Keratinocyte (primary cell): Measurements from ENCODE around the gene SNAI3. TPM values are rescaled to one million over a fixed set of nuclear protein-coding genes. Genes with fewer than 3 reads are reported as not detected.

Experiments used
- DNase-seq: peaks from one replicate; pipeline ENCODE4 v3.0.0-alpha.2; 2011; ENCODE audit warnings: low read depth, missing footprints, low spot score
- FAIRE-seq: peaks from 2 replicates; lab custom pipeline; 2011; peaks lifted over from hg19 to GRCh38; lab: Jason Lieb, UNC
- H2AFZ ChIP-seq: 2 replicates; pipeline ENCODE4 v1.6.0; 2012; ENCODE audit warnings: low read length, control low read depth, inconsistent platforms; ENCODE audit not compliant: control insufficient read depth
- H3K27ac ChIP-seq: 2 replicates; pipeline ENCODE4 v1.5.1; 2011; ENCODE audit warnings: low read length; ENCODE audit not compliant: control insufficient read depth, insufficient read depth
- H3K27me3 ChIP-seq: 3 replicates; pipeline ENCODE4 v1.6.0; 2011; ENCODE audit warnings: low read length; ENCODE audit not compliant: control insufficient read depth, insufficient read depth; ENCODE audit errors: extremely low read depth
- H3K36me3 ChIP-seq, 2 experiments: 2 replicates in 1 of 2; 3 replicates in 1 of 2; pipeline ENCODE4 v1.5.1; 2011; ENCODE audit warnings: low read length in 2 of 2, mild to moderate bottlenecking in 1 of 2; ENCODE audit not compliant: control insufficient read depth in 2 of 2, insufficient read depth in 2 of 2; ENCODE audit errors: extremely low read depth in 1 of 2
- H3K4me1 ChIP-seq: 3 replicates; pipeline ENCODE4 v1.5.1; 2011; ENCODE audit warnings: low read length; ENCODE audit not compliant: control insufficient read depth, insufficient read depth; ENCODE audit errors: extremely low read depth
- H3K4me2 ChIP-seq: 3 replicates; pipeline ENCODE4 v1.6.0; 2011; ENCODE audit warnings: low read depth, low read length; ENCODE audit not compliant: control insufficient read depth, insufficient read depth; ENCODE audit errors: extremely low read depth
- H3K4me3 ChIP-seq, 3 experiments: fragments of 200-600 bp in 1 of 3; sonication (generic) in 1 of 3; 2 replicates in 2 of 3; 3 replicates in 1 of 3; pipeline ENCODE4 v1.5.1; 2011 to 2016; ENCODE audit warnings: low read length in 3 of 3, mild to moderate bottlenecking in 3 of 3, control low read depth in 2 of 3, inconsistent platforms in 1 of 3, low read depth in 1 of 3, mixed read lengths in 1 of 3, mixed run types in 1 of 3, moderate library complexity in 1 of 3; ENCODE audit not compliant: control insufficient read depth in 2 of 3, insufficient read depth in 2 of 3; ENCODE audit errors: extremely low read depth in 1 of 3
- H3K79me2 ChIP-seq: 2 replicates; pipeline ENCODE4 v1.6.0; 2012; ENCODE audit warnings: low read length; ENCODE audit not compliant: control insufficient read depth, insufficient read depth
- H3K9ac ChIP-seq: 3 replicates; pipeline ENCODE4 v1.6.0; 2011; ENCODE audit warnings: low read length; ENCODE audit not compliant: control insufficient read depth, insufficient read depth; ENCODE audit errors: extremely low read depth
- H3K9me1 ChIP-seq: 3 replicates; pipeline ENCODE4 v1.6.0; 2011; ENCODE audit warnings: low read length; ENCODE audit not compliant: control insufficient read depth, insufficient read depth; ENCODE audit errors: extremely low read depth
- H3K9me3 ChIP-seq: 2 replicates; pipeline ENCODE4 v1.5.1; 2012; ENCODE audit warnings: low read depth, low read length; ENCODE audit not compliant: control insufficient read depth
- H4K20me1 ChIP-seq: 3 replicates; pipeline ENCODE4 v1.6.0; 2011; ENCODE audit warnings: low read length; ENCODE audit not compliant: control insufficient read depth, insufficient read depth; ENCODE audit errors: extremely low read depth
- CTCF ChIP-seq, 3 experiments: IDR thresholded peaks in 1 of 3; conservative IDR thresholded peaks in 1 of 3; optimal IDR thresholded peaks in 1 of 3; 2 replicates in 2 of 3; 3 replicates in 1 of 3; pipeline versions ENCODE3 to v1.5.1; 2011; ENCODE audit warnings: low read length in 3 of 3, mild to moderate bottlenecking in 3 of 3, moderate library complexity in 2 of 3, control low read depth in 1 of 3, inconsistent platforms in 1 of 3; ENCODE audit not compliant: insufficient read depth in 2 of 3; ENCODE audit errors: extremely low read depth in 1 of 3
- EZH2 ChIP-seq: IDR thresholded peaks from one replicate; pipeline ENCODE4 v1.6.1; 2012; ENCODE audit warnings: inconsistent platforms, mild to moderate bottlenecking, low read length, moderate library complexity
- dilution Hi-C: fragments of 300-500 bp; cut with MboI; formaldehyde crosslinking; loops from one replicate; pipeline ENCODE4 v1.7.0; 2020; ENCODE audit warnings: low sequenced_read_pairs; ENCODE audit not compliant: extremely low pct_ligation_motif_present
- polyA plus RNA-seq, 5 experiments: library from polyadenylated mRNA; depleted of rRNA in 3 of 5; stranded (reverse) in 3 of 5; stranded (forward) in 1 of 5; unstranded in 1 of 5; fragments of >200 nt; gene quantifications; 1 replicate in 1 of 5; 2 replicates in 3 of 5; 3 replicates in 1 of 5; pipeline versions ENCODE4 v1.2.1 to v1.2.3, GENCODE V29; 2011 to 2012; ENCODE audit warnings: missing spikeins in 2 of 5, low read depth in 1 of 5, low replicate concordance in 1 of 5

Gene SNAI3
- polyA plus RNA-seq, 1 donor (not counting 4 experiments of a cell fraction or from before 2014, with no cell fraction given): not detected

- Histone ChIP-seq H4K20me1 (peaks cover 10% of the 10 kb centered on the region), H3K4me1 (peaks cover 12% of the 10 kb centered on the region), H2AFZ (no peak overlapping the region), H3K27ac (no peak overlapping the region), H3K9ac (no peak overlapping the region), H3K4me3 (no peak overlapping the region), H3K27me3 (peaks cover 63% of the 10 kb centered on the region), H3K9me1 (peaks cover 2% of the 10 kb centered on the region), H3K9me3 (no peaks in the 10 kb centered on the region), H3K36me3 (no peaks in the 10 kb centered on the region), H3K4me2 (no peak overlapping the region), H3K79me2 (no peaks in the 10 kb centered on the region)
- dilution Hi-C loops: no loop called here
- TF ChIP-seq CTCF (optimal IDR thresholded peaks at IDR 0.05 in 1 of 3, IDR thresholded peaks at IDR 0.05 in 1 of 3, conservative IDR thresholded peaks at IDR 0.05 in 1 of 3; ENCODE audit: extremely low read depth in 1 of 3, insufficient read depth in 2 of 3, low read length in 3 of 3) (no peak), EZH2 (no peak)
- DNase-seq (no peak), FAIRE-seq (no peak)
Observed at GRCh38 chr16:88640498-88641247, 45.6 kb downstream of the SNAI3 start.

GRCh38 chr16:88640039-88640495 is 46.2 kb downstream of the SNAI3 start:
- Histone ChIP-seq H3K9me3 (no peaks in the 10 kb centered on the region), H3K9me1 (peaks cover 2% of the 10 kb centered on the region), H3K4me2 (no peak overlapping the region), H3K27me3 (peaks cover 69% of the 10 kb centered on the region), H3K36me3 (no peaks in the 10 kb centered on the region), H3K27ac (no peak overlapping the region), H4K20me1 (peaks cover 10% of the 10 kb centered on the region), H3K4me1 (peaks cover 16% of the 10 kb centered on the region), H2AFZ (no peak overlapping the region), H3K4me3 (no peak overlapping the region), H3K79me2 (no peaks in the 10 kb centered on the region), H3K9ac (no peak overlapping the region)
- TF ChIP-seq CTCF (optimal IDR thresholded peaks at IDR 0.05 in 1 of 3, IDR thresholded peaks at IDR 0.05 in 1 of 3, conservative IDR thresholded peaks at IDR 0.05 in 1 of 3; ENCODE audit: extremely low read depth in 1 of 3, insufficient read depth in 2 of 3, low read length in 3 of 3): no peak
- TF ChIP-seq EZH2: peak; percentile 11
- FAIRE-seq (no peak), DNase-seq (no peak)
- dilution Hi-C loops: no loop called here
